A549 (cell line): ENCODE results near the gene MED13L. TPM values are rescaled to one million over a fixed set of nuclear protein-coding genes. Genes with fewer than 3 reads are reported as not detected.
A peak's percentile ranks its signal among the peaks of the same experiment; 100 is the strongest.

Source experiments
- ATAC-seq, 2 experiments: fragments of 200-7000 bp in 1 of 2; fragments of >200 bp in 1 of 2; cut with Nextera tagmentation in 1 of 2; cut with Tn5 transposase in 1 of 2; 3 replicates each; pipeline versions ENCODE4 v1.8.0 to v1.9.1; 2018 to 2020; ENCODE audit warnings: mild to moderate bottlenecking in 1 of 2, moderate library complexity in 1 of 2
- CTCF ChIA-PET: fragments of 300-600 bp; sonication (Branson Sonifier 250); formaldehyde crosslinking; extraction: SDS; loops from one replicate; lab custom pipeline; 2021; ENCODE audit warnings: antibody characterized with exemption, inconsistent platforms; lab: Yijun Ruan, JAX
- POLR2A ChIA-PET: fragments of 350-600 bp; formaldehyde crosslinking; extraction: SDS; loops from one replicate; lab custom pipeline; 2021; ENCODE audit warnings: antibody characterized with exemption, inconsistent platforms; lab: Yijun Ruan, JAX
- DNase-seq, 2 experiments: peaks; one replicate each; pipeline versions ENCODE4 v3.0.0 to v3.0.0-alpha.2; 2011 to 2016; ENCODE audit warnings: low read depth in 1 of 2, low spot score in 1 of 2
- FAIRE-seq: peaks from 2 replicates; lab custom pipeline; 2011; peaks lifted over from hg19 to GRCh38; lab: Jason Lieb, UNC
- H3K27ac ChIP-seq, 2 experiments: fragments of >200 bp; sonication (Bioruptor Twin); formaldehyde crosslinking; 3 replicates each; pipeline ENCODE4 v1.5.1; 2016 to 2017
- H3K4me1 ChIP-seq: fragments of >200 bp; sonication (Bioruptor Twin); formaldehyde crosslinking; 3 replicates; pipeline ENCODE4 v1.6.1; 2016
- H3K4me2 ChIP-seq: fragments of >200 bp; sonication (Bioruptor Twin); formaldehyde crosslinking; 3 replicates; pipeline ENCODE4 v1.6.1; 2016
- H3K4me3 ChIP-seq: fragments of >200 bp; sonication (Bioruptor Twin); formaldehyde crosslinking; 3 replicates; pipeline ENCODE4 v1.5.1; 2016
- H3K9me3 ChIP-seq: fragments of >200 bp; sonication (Bioruptor Twin); formaldehyde crosslinking; 3 replicates; pipeline ENCODE4 v1.6.1; 2016
- CBX2 ChIP-seq: fragments of 200-600 bp; sonication (generic); IDR thresholded peaks from 2 replicates; pipeline ENCODE4 v1.6.1; 2016; ENCODE audit warnings: low read depth, mild to moderate bottlenecking, borderline replicate concordance
- CBX8 ChIP-seq: fragments of 200-600 bp; sonication (generic); IDR thresholded peaks from 2 replicates; pipeline ENCODE4 v1.6.1; 2016
- CHD2 ChIP-seq: fragments of 150-350 bp; IDR thresholded peaks from 2 replicates; pipeline ENCODE4 v1.6.1; 2014; ENCODE audit warnings: low read length; ENCODE audit not compliant: partially characterized antibody
- EHMT2 ChIP-seq: fragments of 200-600 bp; sonication (generic); IDR thresholded peaks from 2 replicates; pipeline ENCODE4 v1.6.1; 2016; ENCODE audit warnings: antibody characterized with exemption, low read depth, mild to moderate bottlenecking, moderate library complexity
- FOXS1 ChIP-seq: fragments of 250-450 bp; sonication (Bioruptor Pico); IDR thresholded peaks from 2 replicates; pipeline ENCODE4 v1.5.0; 2020; ENCODE audit warnings: mild to moderate bottlenecking, moderate library complexity
- HOXA7 ChIP-seq: fragments of 250-450 bp; sonication (Bioruptor Pico); IDR thresholded peaks from 2 replicates; pipeline ENCODE4 v1.5.0; 2020; ENCODE audit warnings: mild to moderate bottlenecking, moderate library complexity
- JUNB ChIP-seq: fragments of >200 bp; sonication (Bioruptor Twin); formaldehyde crosslinking; IDR thresholded peaks from 2 replicates; pipeline ENCODE4 v1.6.1; 2016
- KDM5A ChIP-seq: fragments of 200-600 bp; sonication (generic); IDR thresholded peaks from 2 replicates; pipeline ENCODE4 v1.6.1; 2016; ENCODE audit warnings: antibody characterized with exemption, mild to moderate bottlenecking
- NR3C1 ChIP-seq: fragments of >200 bp; sonication (Bioruptor Twin); formaldehyde crosslinking; IDR thresholded peaks from 3 replicates; pipeline ENCODE4 v1.6.1; 2017
- RAD21 ChIP-seq, 2 experiments: fragments of >200 bp in 1 of 2; sonication (Bioruptor Twin) in 1 of 2; formaldehyde crosslinking in 1 of 2; IDR thresholded peaks in 1 of 2; conservative IDR thresholded peaks in 1 of 2; 2 replicates in 1 of 2; 3 replicates in 1 of 2; pipeline ENCODE4 v1.6.1; 2012 to 2018; ENCODE audit warnings: inconsistent platforms in 1 of 2
- RFX5 ChIP-seq: fragments of 450-650 bp; IDR thresholded peaks from 2 replicates; pipeline ENCODE4 v1.7.1; 2014; ENCODE audit warnings: antibody characterized with exemption, mild to moderate bottlenecking, moderate library complexity
- SMC3 ChIP-seq: fragments of >200 bp; sonication (Bioruptor Twin); formaldehyde crosslinking; IDR thresholded peaks from 3 replicates; pipeline ENCODE4 v1.6.1; 2018; ENCODE audit warnings: inconsistent platforms
- TFCP2L1 ChIP-seq: fragments of 250-450 bp; sonication (Bioruptor Pico); IDR thresholded peaks from 2 replicates; pipeline ENCODE4 v1.5.0; 2021; ENCODE audit warnings: mild to moderate bottlenecking
- ZC3H11A ChIP-seq: fragments of 450-650 bp; IDR thresholded peaks from 2 replicates; pipeline ENCODE4 v1.6.1; 2014; ENCODE audit warnings: antibody characterized with exemption, mild to moderate bottlenecking
- ZSCAN20 ChIP-seq: fragments of 250-450 bp; sonication (Bioruptor Pico); IDR thresholded peaks from 2 replicates; pipeline ENCODE4 v1.8.0; 2022; ENCODE audit warnings: mild to moderate bottlenecking, moderate library complexity
- whole genome bisulfite sequencing: methylation state at CpG from one replicate; pipeline ENCODE4 v1.1.6; 2017; ENCODE audit errors: missing lambda C conversion rate; 5-methylcytosine and 5-hydroxymethylcytosine counted together
- polyA plus RNA-seq, 4 experiments: library from polyadenylated mRNA; depleted of rRNA in 3 of 4; stranded (reverse); fragments of >200 nt; fragmentation: RNase III in 1 of 4; extraction: RNeasy Plus Mini Kit Qiagen cat#74134 plus additional on column Dnase treatment in 1 of 4; gene quantifications; 2 replicates in 3 of 4; 3 replicates in 1 of 4; pipeline ENCODE4 v1.2.3, GENCODE V29; 2011 to 2017
- TF ChIP-seq, protein P1 (sequence below): fragments of >200 bp; sonication (Bioruptor Twin); formaldehyde crosslinking; IDR thresholded peaks from 3 replicates; pipeline ENCODE4 v1.6.1; 2016
- TF ChIP-seq, protein P2 (sequence below): fragments of >200 bp; sonication (Bioruptor Twin); formaldehyde crosslinking; IDR thresholded peaks from 3 replicates; pipeline ENCODE4 v1.5.1; 2016
- TF ChIP-seq, protein P3 (sequence below): fragments of >200 bp; sonication (Bioruptor Twin); formaldehyde crosslinking; IDR thresholded peaks from 2 replicates; pipeline ENCODE4 v1.6.1; 2016
- TF ChIP-seq, protein P4 (sequence below): IDR thresholded peaks from 2 replicates; pipeline ENCODE4 v1.6.1; 2012
- TF ChIP-seq, protein P5 (sequence below): fragments of 250-450 bp; sonication (Bioruptor Pico); IDR thresholded peaks from 2 replicates; pipeline ENCODE4 v1.5.0; 2021; ENCODE audit warnings: mild to moderate bottlenecking, moderate library complexity, borderline replicate concordance

The MED13L gene
- polyA plus RNA-seq, 2 of the 4 experiments (the other 2 are of a cell fraction), result 23.2 to 134 TPM

DNA sequence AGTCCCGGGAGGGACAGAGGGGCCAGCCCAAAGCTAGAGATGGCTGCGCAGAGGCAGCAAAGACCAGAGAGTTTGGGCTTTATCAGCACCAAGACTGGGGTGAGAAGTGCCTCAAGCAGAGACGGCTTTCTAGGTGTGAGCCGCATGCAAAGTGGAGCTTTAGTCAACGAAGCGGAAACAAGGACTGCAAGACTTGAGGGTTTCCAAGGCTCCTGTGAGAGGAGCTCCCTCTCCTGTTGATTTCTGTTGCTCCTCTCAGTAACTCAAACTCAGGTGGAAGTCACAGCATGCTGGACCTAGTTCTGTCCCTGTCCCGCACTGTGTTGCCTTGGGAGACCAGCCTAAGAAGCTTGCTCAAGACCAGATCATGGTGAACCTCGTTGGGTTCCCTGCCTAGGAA lies 327.8 kb downstream of the MED13L start:
- ATAC-seq (peak; percentile 2 to 6; a peak in 4 of 6 replicates), FAIRE-seq (no peak), DNase-seq (no peak)
- no peak overlapping the region for H3K4me3 ChIP-seq
- 93% methylated on average over 8 of the region's 8 CpGs for WGBS
- no peaks in the 10 kb centered on the region for H3K9me3 ChIP-seq
- H3K4me2 ChIP-seq, result no peak overlapping the region
- ChIA-PET CTCF (interaction anchor here (1.0 to 1.5 kb wide), 3 partner anchors 12 to 760 kb away, joined by 3 to 5 read pairs (median 3); no protein-coding TSS in a partner anchor), POLR2A (no interaction called here)
- no peak overlapping the region for H3K27ac ChIP-seq
- peaks cover 3% of the 10 kb centered on the region; the same call in 1 of the 3 replicates for H3K4me1 ChIP-seq
- no peak for TF ChIP-seq RFX5
- TF ChIP-seq FOXS1, result no peak
- TF ChIP-seq JUNB, result no peak
- TF ChIP-seq, protein P1, sequence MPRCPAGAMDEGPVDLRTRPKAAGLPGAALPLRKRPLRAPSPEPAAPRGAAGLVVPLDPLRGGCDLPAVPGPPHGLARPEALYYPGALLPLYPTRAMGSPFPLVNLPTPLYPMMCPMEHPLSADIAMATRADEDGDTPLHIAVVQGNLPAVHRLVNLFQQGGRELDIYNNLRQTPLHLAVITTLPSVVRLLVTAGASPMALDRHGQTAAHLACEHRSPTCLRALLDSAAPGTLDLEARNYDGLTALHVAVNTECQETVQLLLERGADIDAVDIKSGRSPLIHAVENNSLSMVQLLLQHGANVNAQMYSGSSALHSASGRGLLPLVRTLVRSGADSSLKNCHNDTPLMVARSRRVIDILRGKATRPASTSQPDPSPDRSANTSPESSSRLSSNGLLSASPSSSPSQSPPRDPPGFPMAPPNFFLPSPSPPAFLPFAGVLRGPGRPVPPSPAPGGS, result no peak
- TF ChIP-seq SMC3, result no peak
- TF ChIP-seq, protein P2, sequence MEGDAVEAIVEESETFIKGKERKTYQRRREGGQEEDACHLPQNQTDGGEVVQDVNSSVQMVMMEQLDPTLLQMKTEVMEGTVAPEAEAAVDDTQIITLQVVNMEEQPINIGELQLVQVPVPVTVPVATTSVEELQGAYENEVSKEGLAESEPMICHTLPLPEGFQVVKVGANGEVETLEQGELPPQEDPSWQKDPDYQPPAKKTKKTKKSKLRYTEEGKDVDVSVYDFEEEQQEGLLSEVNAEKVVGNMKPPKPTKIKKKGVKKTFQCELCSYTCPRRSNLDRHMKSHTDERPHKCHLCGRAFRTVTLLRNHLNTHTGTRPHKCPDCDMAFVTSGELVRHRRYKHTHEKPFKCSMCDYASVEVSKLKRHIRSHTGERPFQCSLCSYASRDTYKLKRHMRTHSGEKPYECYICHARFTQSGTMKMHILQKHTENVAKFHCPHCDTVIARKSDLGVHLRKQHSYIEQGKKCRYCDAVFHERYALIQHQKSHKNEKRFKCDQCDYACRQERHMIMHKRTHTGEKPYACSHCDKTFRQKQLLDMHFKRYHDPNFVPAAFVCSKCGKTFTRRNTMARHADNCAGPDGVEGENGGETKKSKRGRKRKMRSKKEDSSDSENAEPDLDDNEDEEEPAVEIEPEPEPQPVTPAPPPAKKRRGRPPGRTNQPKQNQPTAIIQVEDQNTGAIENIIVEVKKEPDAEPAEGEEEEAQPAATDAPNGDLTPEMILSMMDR, result no peak
- TF ChIP-seq, all 56 proteins: peak for 0

DNA sequence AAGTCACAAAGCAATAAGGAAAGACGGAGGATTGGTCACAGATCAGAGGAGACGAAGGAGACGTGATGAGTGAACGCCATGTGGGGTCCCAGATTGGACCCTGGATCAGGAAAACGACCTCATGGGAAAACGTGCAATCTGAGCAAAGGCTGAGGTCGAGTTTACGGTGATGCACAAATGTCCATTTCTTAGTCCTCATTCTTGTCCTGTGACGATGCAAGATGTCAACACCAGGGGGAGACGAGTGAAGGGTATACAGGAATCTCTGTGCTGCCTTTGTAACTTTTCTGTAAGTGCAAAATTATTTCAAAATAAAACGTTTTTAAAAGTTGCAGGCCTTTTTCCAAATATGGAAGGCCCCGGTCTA lies 329.8 kb downstream of the MED13L start:
- FAIRE-seq (no peak), ATAC-seq (no peak), DNase-seq (no peak)
- TF ChIP-seq TFCP2L1 (CRISPR knock-in tag) (no peak), ZC3H11A (no peak), KDM5A (no peak), CBX2 (no peak), ZSCAN20 (CRISPR knock-in tag) (no peak), RAD21 (conservative IDR thresholded peaks at IDR 0.05 in 1 of 2, IDR thresholded peaks at IDR 0.05 in 1 of 2) (no peak), CBX8 (no peak), HOXA7 (no peak), CHD2 (no peak), EHMT2 (no peak), NR3C1 (no peak)
- TF ChIP-seq, protein P3, sequence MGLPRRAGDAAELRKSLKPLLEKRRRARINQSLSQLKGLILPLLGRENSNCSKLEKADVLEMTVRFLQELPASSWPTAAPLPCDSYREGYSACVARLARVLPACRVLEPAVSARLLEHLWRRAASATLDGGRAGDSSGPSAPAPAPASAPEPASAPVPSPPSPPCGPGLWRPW, result no peak
- TF ChIP-seq, protein P4, sequence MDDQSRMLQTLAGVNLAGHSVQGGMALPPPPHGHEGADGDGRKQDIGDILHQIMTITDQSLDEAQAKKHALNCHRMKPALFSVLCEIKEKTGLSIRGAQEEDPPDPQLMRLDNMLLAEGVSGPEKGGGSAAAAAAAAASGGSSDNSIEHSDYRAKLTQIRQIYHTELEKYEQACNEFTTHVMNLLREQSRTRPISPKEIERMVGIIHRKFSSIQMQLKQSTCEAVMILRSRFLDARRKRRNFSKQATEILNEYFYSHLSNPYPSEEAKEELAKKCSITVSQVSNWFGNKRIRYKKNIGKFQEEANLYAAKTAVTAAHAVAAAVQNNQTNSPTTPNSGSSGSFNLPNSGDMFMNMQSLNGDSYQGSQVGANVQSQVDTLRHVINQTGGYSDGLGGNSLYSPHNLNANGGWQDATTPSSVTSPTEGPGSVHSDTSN, result no peak
- TF ChIP-seq, protein P5, sequence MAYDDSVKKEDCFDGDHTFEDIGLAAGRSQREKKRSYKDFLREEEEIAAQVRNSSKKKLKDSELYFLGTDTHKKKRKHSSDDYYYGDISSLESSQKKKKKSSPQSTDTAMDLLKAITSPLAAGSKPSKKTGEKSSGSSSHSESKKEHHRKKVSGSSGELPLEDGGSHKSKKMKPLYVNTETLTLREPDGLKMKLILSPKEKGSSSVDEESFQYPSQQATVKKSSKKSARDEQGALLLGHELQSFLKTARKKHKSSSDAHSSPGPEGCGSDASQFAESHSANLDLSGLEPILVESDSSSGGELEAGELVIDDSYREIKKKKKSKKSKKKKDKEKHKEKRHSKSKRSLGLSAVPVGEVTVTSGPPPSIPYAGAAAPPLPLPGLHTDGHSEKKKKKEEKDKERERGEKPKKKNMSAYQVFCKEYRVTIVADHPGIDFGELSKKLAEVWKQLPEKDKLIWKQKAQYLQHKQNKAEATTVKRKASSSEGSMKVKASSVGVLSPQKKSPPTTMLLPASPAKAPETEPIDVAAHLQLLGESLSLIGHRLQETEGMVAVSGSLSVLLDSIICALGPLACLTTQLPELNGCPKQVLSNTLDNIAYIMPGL (CRISPR knock-in tag), result no peak
- Histone ChIP-seq H3K4me2 (no peak overlapping the region), H3K4me1 (no peaks in the 10 kb centered on the region), H3K4me3 (no peak overlapping the region), H3K27ac (no peak overlapping the region), H3K9me3 (no peaks in the 10 kb centered on the region)
- ChIA-PET POLR2A (no interaction called here), CTCF (interaction anchor here (0.6 to 2.7 kb wide), 20 partner anchors 10 to 1981 kb away, joined by 3 to 10 read pairs (median 3); partner anchors contain the start of gene RBM19)
- 60% methylated on average over 12 of the region's 12 CpGs for WGBS
